Caco-2 (cell line): Measurements from ENCODE around the gene GPSM3. TPM values are rescaled to one million over a fixed set of nuclear protein-coding genes. Genes with fewer than 3 reads are reported as not detected.
A peak's percentile ranks its signal among the peaks of the same experiment; 100 is the strongest.
"Not testable (repeated sequence)": the region's sequence is repeated elsewhere in the genome, so short reads cannot be mapped to it uniquely, and the experiment has no call there.

ENCODE experiments used
- BruUV-seq: library from RNA; stranded (reverse); fragments of 400-500 nt; replicated peaks from 2 replicates; lab custom pipeline; 2021; lab: Mats Ljungman, UMichigan
- CTCF ChIA-PET: fragments of 300-600 bp; sonication (Branson Sonifier 250); formaldehyde crosslinking; loops from one replicate; lab custom pipeline; 2022; ENCODE audit warnings: antibody characterized with exemption; lab: Charles Lee
- POLR2A ChIA-PET: fragments of 300-600 bp; sonication (Branson Sonifier 250); formaldehyde crosslinking; loops from one replicate; lab custom pipeline; 2022; ENCODE audit warnings: antibody characterized with exemption; lab: Charles Lee
- DNase-seq, 2 experiments: peaks; one replicate each; pipeline versions ENCODE4 v3.0.0 to v3.0.0-alpha.2; 2020 to 2022
- H3K27me3 ChIP-seq: replicated peaks from 2 replicates; pipeline ENCODE4 v1.6.0; 2011; ENCODE audit warnings: low read length; ENCODE audit not compliant: control insufficient read depth, insufficient read depth
- H3K36me3 ChIP-seq: 2 replicates; pipeline ENCODE4 v1.5.1; 2011; ENCODE audit warnings: low read length; ENCODE audit not compliant: control insufficient read depth, insufficient read depth
- H3K4me1 ChIP-seq: fragments of 250-450 bp; sonication (Bioruptor Pico); 2 replicates; pipeline ENCODE4 v1.5.1; 2020; ENCODE audit warnings: mild to moderate bottlenecking
- H3K4me3 ChIP-seq: 2 replicates; pipeline ENCODE4 v1.5.1; 2011; ENCODE audit warnings: low read depth, mild to moderate bottlenecking, control low read depth, low read length
- H3K9me3 ChIP-seq: fragments of 250-450 bp; sonication (Bioruptor Pico); 2 replicates; pipeline ENCODE4 v1.5.1; 2020; ENCODE audit warnings: mild to moderate bottlenecking, moderate library complexity
- H3K27ac Mint-ChIP-seq: one replicate; pipeline ENCODE4 v1.8.0; 2022; ENCODE audit warnings: mixed read lengths; ENCODE audit not compliant: unreplicated experiment
- H3K27me3 Mint-ChIP-seq: one replicate; pipeline ENCODE4 v1.8.0; 2022; ENCODE audit warnings: mixed read lengths; ENCODE audit not compliant: insufficient read depth, unreplicated experiment
- H3K36me3 Mint-ChIP-seq: one replicate; pipeline ENCODE4 v1.8.0; 2022; ENCODE audit warnings: mild to moderate bottlenecking, mixed read lengths; ENCODE audit not compliant: insufficient read depth, unreplicated experiment
- H3K4me1 Mint-ChIP-seq: one replicate; pipeline ENCODE4 v1.8.0; 2022; ENCODE audit warnings: low read depth, mixed read lengths; ENCODE audit not compliant: unreplicated experiment
- H3K4me3 Mint-ChIP-seq: one replicate; pipeline ENCODE4 v1.8.0; 2022; ENCODE audit warnings: mild to moderate bottlenecking, moderate library complexity, mixed read lengths; ENCODE audit not compliant: unreplicated experiment
- H3K9me3 Mint-ChIP-seq: one replicate; pipeline ENCODE4 v1.8.0; 2022; ENCODE audit warnings: mixed read lengths; ENCODE audit not compliant: unreplicated experiment
- CTCF ChIP-seq, 2 experiments: fragments of 200-600 bp in 1 of 2; IDR thresholded peaks; 1 replicate in 1 of 2; 2 replicates in 1 of 2; pipeline versions ENCODE4 v1.5.1 to v1.8.0; 2011 to 2022; ENCODE audit warnings: antibody characterized with exemption in 1 of 2, control low read depth in 1 of 2, inconsistent platforms in 1 of 2, low read depth in 1 of 2, low read length in 1 of 2, mild to moderate bottlenecking in 1 of 2, moderate library complexity in 1 of 2; ENCODE audit not compliant: insufficient read depth in 1 of 2, severe bottlenecking in 1 of 2, unreplicated experiment in 1 of 2
- intact Hi-C: fragments of 100-400 bp; cut with micrococcal nuclease; formaldehyde crosslinking; loops from one replicate; pipeline ENCODE4 v1.10.0; 2022; ENCODE audit not compliant: unreplicated experiment
- total RNA-seq: library from RNA; stranded (reverse); gene quantifications from 2 replicates; pipeline ENCODE4 v1.2.3, GENCODE V29; 2022

Gene GPSM3
- total RNA-seq, 1 experiment from 2014 or later, result 0.41 TPM

GRCh38 chr6:32212076-32212760 lies 19.8 kb upstream of the GPSM3 start:
- no TSS peak for BruUV-seq
- ChIA-PET CTCF (no interaction called here), POLR2A (no interaction called here)
- Histone ChIP-seq H3K4me3 (no peak overlapping the region), H3K27me3 (no peaks in the 10 kb centered on the region; the same call in 1 of the 2 replicates), H3K9me3 (no peaks in the 10 kb centered on the region), H3K36me3 (no peaks in the 10 kb centered on the region), H3K4me1 (no peaks in the 10 kb centered on the region)
- peaks cover 10% of the 10 kb centered on the region for H3K4me1 Mint-ChIP-seq
- H3K9me3 Mint-ChIP-seq, result no peaks in the 10 kb centered on the region
- no peak for DNase-seq
- H3K27ac Mint-ChIP-seq, result no peak overlapping the region
- no peaks in the 10 kb centered on the region for H3K36me3 Mint-ChIP-seq
- no peaks in the 10 kb centered on the region for H3K27me3 Mint-ChIP-seq
- intact Hi-C loops, result no loop called here
- no peak overlapping the region for H3K4me3 Mint-ChIP-seq
- no peak for TF ChIP-seq CTCF (IDR thresholded peaks at IDR 0.05; ENCODE audit: insufficient read depth in 1 of 2, low read depth in 1 of 2, low read length in 1 of 2, severe bottlenecking in 1 of 2, unreplicated experiment in 1 of 2)

- H3K27me3 ChIP-seq, H3K9me3 Mint-ChIP-seq, intact Hi-C loops, H3K4me1 ChIP-seq, DNase-seq, H3K36me3 Mint-ChIP-seq, H3K27me3 Mint-ChIP-seq, H3K4me3 Mint-ChIP-seq, POLR2A ChIA-PET, H3K36me3 ChIP-seq, CTCF ChIA-PET, H3K4me3 ChIP-seq, H3K9me3 ChIP-seq, H3K4me1 Mint-ChIP-seq, BruUV-seq, H3K27ac Mint-ChIP-seq: not testable (repeated sequence)
Measured at GRCh38 chr6:32211432-32211831, 19.0 kb upstream of the GPSM3 start.

GRCh38 chr6:32210191-32210601 lies 17.8 kb upstream of the GPSM3 start:
- Histone ChIP-seq H3K9me3 (0 out of 2 replicates have a peak, but pooled peaks cover 3% of the 10 kb centered on the region), H3K4me3 (no peak overlapping the region), H3K36me3 (no peaks in the 10 kb centered on the region), H3K4me1 (no peaks in the 10 kb centered on the region), H3K27me3 (no peaks in the 10 kb centered on the region)
- peak overlapping the region; percentile 9 for H3K27ac Mint-ChIP-seq
- BruUV-seq, result no TSS peak
- no peak for TF ChIP-seq CTCF (IDR thresholded peaks at IDR 0.05; ENCODE audit: insufficient read depth in 1 of 2, low read depth in 1 of 2, low read length in 1 of 2, severe bottlenecking in 1 of 2, unreplicated experiment in 1 of 2)
- H3K4me1 Mint-ChIP-seq, result peaks cover 10% of the 10 kb centered on the region
- no peak overlapping the region for H3K4me3 Mint-ChIP-seq
- ChIA-PET POLR2A (no interaction called here), CTCF (no interaction called here)
- no peaks in the 10 kb centered on the region for H3K27me3 Mint-ChIP-seq
- no peaks in the 10 kb centered on the region for H3K36me3 Mint-ChIP-seq
- DNase-seq, result no peak
- intact Hi-C loops, result no loop called here
- H3K9me3 Mint-ChIP-seq, result no peaks in the 10 kb centered on the region
